ENCODE results near the gene TUBB3. TPM values are rescaled to one million over a fixed set of nuclear protein-coding genes. Genes with fewer than 3 reads are reported as not detected.

TUBB3 gene
- total and polyA plus RNA-seq, 2 of the 4 experiments (the other 2 are of a cell fraction): 311 to 410 TPM

- Histone ChIP-seq H2BK15ac (ENCODE audit: low read depth, low read length) (no peak overlapping the region), H4K8ac (ENCODE audit: low read depth in 2 of 2, low read length in 2 of 2) (no peak overlapping the region), H2BK20ac (ENCODE audit: low read depth, low read length) (no peak overlapping the region), H2BK5ac (ENCODE audit: low read depth, low read length, poor library complexity, severe bottlenecking) (no peak overlapping the region), H3K9me1 (ENCODE audit: insufficient read depth, low read length) (peaks cover 13% of the 10 kb centered on the region; the same call in 1 of the 2 replicates), H2BK120ac (ENCODE audit: low read depth, low read length) (no peak overlapping the region), H4K91ac (ENCODE audit: insufficient read depth, low read depth, low read length) (no peak overlapping the region), H3K9me3 (ENCODE audit: control insufficient read depth, insufficient read depth, low read length) (peaks cover 2% of the 10 kb centered on the region; the same call in 1 of the 2 replicates), H3K18ac (ENCODE audit: low read depth, low read length) (no peak overlapping the region), H3K27ac (ENCODE audit: insufficient read depth, low read length) (no peak overlapping the region), H3K36me3 (ENCODE audit: control insufficient read depth, insufficient read depth, low read length) (peaks cover 4% of the 10 kb centered on the region; the same call in 1 of the 2 replicates), H4K5ac (ENCODE audit: low read depth, low read length) (no peak overlapping the region), H4K20me1 (ENCODE audit: insufficient read depth, low read length) (no peaks in the 10 kb centered on the region; the same call in 1 of the 2 replicates), H3K9ac (ENCODE audit: low read depth, low read length) (no peak overlapping the region), H3K79me1 (ENCODE audit: low read depth in 1 of 2, low read length in 2 of 2) (peaks cover 31 to 58% of the 10 kb centered on the region in 2 experiments), H3K27me3 (ENCODE audit: control insufficient read depth, insufficient read depth, low read length) (no peaks in the 10 kb centered on the region), H3K56ac (ENCODE audit: extremely low read depth, insufficient read depth, low read length) (no peak overlapping the region), H3K23ac (ENCODE audit: low read depth, low read length) (no peak overlapping the region), H3K4me2 (ENCODE audit: low read depth, low read length) (no peak overlapping the region), H3K4me3 (ENCODE audit: insufficient read depth, low read depth, low read length) (no peak overlapping the region), H2AFZ (replicated peaks; ENCODE audit: low read length, poor library complexity) (no peak overlapping the region), H3K4ac (ENCODE audit: low read depth, low read length) (no peak overlapping the region), H3K14ac (replicated peaks; ENCODE audit: low read depth, low read length) (no peak overlapping the region), H2AK5ac (ENCODE audit: low read depth, low read length) (no peak overlapping the region), H2AK9ac (replicated peaks; ENCODE audit: low read depth, low read length, poor library complexity) (no peak overlapping the region), H3K4me1 (ENCODE audit: control insufficient read depth, insufficient read depth, low read length) (peaks cover 9% of the 10 kb centered on the region)
- CTCF ChIA-PET: no interaction called here
- intact Hi-C loops (cut with micrococcal nuclease) (no loop called here), dilution Hi-C loops (cut with HindIII; ENCODE audit: low sequenced_read_pairs, unreplicated experiment) (no loop called here), in situ Hi-C loops (cut with MboI; ENCODE audit: low sequenced_read_pairs) (loop anchor here (5.0 kb wide), 1 partner anchor 52 kb away; no protein-coding TSS in a partner anchor)
- POLR2A ChIA-PET (ENCODE audit: unreplicated experiment): no interaction called here
- no peak for TF ChIP-seq MXI1 (IDR thresholded peaks at IDR 0.05; ENCODE audit: borderline replicate concordance, low read depth, low read length)
- TF ChIP-seq RCOR1 (IDR thresholded peaks at IDR 0.05; ENCODE audit: insufficient replicate concordance, low read length): no peak
- no peak for TF ChIP-seq MAZ (IDR thresholded peaks at IDR 0.05; ENCODE audit: borderline replicate concordance, low read depth, low read length)
- TF ChIP-seq BHLHE40 (IDR thresholded peaks at IDR 0.05; ENCODE audit: low read depth, low read length): no peak
- TF ChIP-seq CEBPB (IDR thresholded peaks at IDR 0.05; ENCODE audit: low read depth, low read length): no peak
- no peak for TF ChIP-seq POLR2A (IDR thresholded peaks at IDR 0.05; ENCODE audit: low read depth, low read length)
- no peak for TF ChIP-seq ELK1 (IDR thresholded peaks at IDR 0.05; ENCODE audit: borderline replicate concordance, low read depth, low read length)
- no peak for TF ChIP-seq RAD21 (IDR thresholded peaks at IDR 0.05; ENCODE audit: low read length)
- TF ChIP-seq NFE2L2 (IDR thresholded peaks at IDR 0.05; ENCODE audit: low read depth, low read length): no peak
- no peak for TF ChIP-seq SMC3 (IDR thresholded peaks at IDR 0.05; ENCODE audit: low read depth, low read length)
- TF ChIP-seq RFX5 (IDR thresholded peaks at IDR 0.05; ENCODE audit: low read depth, low read length): no peak
- TF ChIP-seq FOS (IDR thresholded peaks at IDR 0.05; ENCODE audit: low read depth, low read length): no peak
- no peak for DNase-seq
- no TSS peak for BruUV-seq (replicated peaks)
- 96% methylated on average over 3 of the region's 6 CpGs; no CpG with 5 or more reads in 1 of the 2 experiments for WGBS, 2 experiments (ENCODE audit: extremely low coverage in 2 of 2, insufficient read length in 1 of 2)
- ATAC-seq (ENCODE audit: low read depth): no peak
These were observed 46.7 kb downstream of the TUBB3 start for GRCh38 chr16:89969741-89970410.

Data from IMR-90 (cell line).